ENCODE measurements around the gene RCSD1. TPM values are rescaled to one million over a fixed set of nuclear protein-coding genes. Genes with fewer than 3 reads are reported as not detected.

RCSD1 gene
- total RNA-seq, 4 donors from 2014 or later: 0.34 to 3.5 (median 2.0) TPM

GRCh38 chr1:167667536-167667935 lies 37.5 kb downstream of the RCSD1 start:
- Histone ChIP-seq H3K27me3 (no peaks in the 10 kb centered on the region), H3K36me3 (no peaks in the 10 kb centered on the region), H3K9me3 (no peaks in the 10 kb centered on the region), H3K4me3 (no peak overlapping the region), H3K27ac (no peak overlapping the region), H3K4me1 (peaks cover 28% of the 10 kb centered on the region)
- no peak for DNase-seq (ENCODE audit: low spot score in 2 of 2)
- TF ChIP-seq POLR2AphosphoS5 (IDR thresholded peaks at IDR 0.05): no peak
- TF ChIP-seq POLR2A (IDR thresholded peaks at IDR 0.05): no peak
- no peak for TF ChIP-seq EP300 (IDR thresholded peaks at IDR 0.05)
- TF ChIP-seq, protein P1, sequence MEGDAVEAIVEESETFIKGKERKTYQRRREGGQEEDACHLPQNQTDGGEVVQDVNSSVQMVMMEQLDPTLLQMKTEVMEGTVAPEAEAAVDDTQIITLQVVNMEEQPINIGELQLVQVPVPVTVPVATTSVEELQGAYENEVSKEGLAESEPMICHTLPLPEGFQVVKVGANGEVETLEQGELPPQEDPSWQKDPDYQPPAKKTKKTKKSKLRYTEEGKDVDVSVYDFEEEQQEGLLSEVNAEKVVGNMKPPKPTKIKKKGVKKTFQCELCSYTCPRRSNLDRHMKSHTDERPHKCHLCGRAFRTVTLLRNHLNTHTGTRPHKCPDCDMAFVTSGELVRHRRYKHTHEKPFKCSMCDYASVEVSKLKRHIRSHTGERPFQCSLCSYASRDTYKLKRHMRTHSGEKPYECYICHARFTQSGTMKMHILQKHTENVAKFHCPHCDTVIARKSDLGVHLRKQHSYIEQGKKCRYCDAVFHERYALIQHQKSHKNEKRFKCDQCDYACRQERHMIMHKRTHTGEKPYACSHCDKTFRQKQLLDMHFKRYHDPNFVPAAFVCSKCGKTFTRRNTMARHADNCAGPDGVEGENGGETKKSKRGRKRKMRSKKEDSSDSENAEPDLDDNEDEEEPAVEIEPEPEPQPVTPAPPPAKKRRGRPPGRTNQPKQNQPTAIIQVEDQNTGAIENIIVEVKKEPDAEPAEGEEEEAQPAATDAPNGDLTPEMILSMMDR (IDR thresholded peaks at IDR 0.05): no peak
- 93% methylated on average over 2 of the region's 2 CpGs for WGBS

DNA sequence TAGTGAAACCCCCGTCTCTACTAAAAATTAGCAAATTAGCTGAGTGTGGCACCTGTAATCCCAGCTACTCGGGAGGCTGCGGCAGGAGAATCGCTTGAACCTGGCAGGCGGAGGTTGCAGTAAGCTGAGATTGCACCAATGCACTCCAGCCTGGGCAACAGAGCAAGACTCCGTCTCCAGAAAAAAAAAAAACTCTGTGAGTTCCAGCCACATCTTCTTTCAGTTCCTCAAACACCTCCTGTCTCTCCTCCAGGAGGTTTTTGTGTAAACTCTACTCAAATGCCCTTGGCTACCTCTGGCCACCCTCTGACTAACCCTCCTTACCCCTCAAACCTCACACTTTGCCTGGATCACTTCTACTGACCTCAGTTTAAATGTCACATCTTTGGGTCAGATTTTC lies 38.1 kb downstream of the RCSD1 start:
- H3K4me3 ChIP-seq: no peak overlapping the region
- no peak for TF ChIP-seq EP300 (IDR thresholded peaks at IDR 0.05)
- no peak for TF ChIP-seq POLR2AphosphoS5 (IDR thresholded peaks at IDR 0.05)
- no peak for TF ChIP-seq POLR2A (IDR thresholded peaks at IDR 0.05)
- TF ChIP-seq, protein P1 (IDR thresholded peaks at IDR 0.05): no peak
- no peak for DNase-seq (ENCODE audit: low spot score in 2 of 2)
- no peak overlapping the region for H3K27ac ChIP-seq
- WGBS: 97% methylated on average over 6 of the region's 6 CpGs
- no peaks in the 10 kb centered on the region for H3K36me3 ChIP-seq
- peaks cover 22% of the 10 kb centered on the region for H3K4me1 ChIP-seq
- no peaks in the 10 kb centered on the region for H3K27me3 ChIP-seq
- H3K9me3 ChIP-seq: no peaks in the 10 kb centered on the region

DNA sequence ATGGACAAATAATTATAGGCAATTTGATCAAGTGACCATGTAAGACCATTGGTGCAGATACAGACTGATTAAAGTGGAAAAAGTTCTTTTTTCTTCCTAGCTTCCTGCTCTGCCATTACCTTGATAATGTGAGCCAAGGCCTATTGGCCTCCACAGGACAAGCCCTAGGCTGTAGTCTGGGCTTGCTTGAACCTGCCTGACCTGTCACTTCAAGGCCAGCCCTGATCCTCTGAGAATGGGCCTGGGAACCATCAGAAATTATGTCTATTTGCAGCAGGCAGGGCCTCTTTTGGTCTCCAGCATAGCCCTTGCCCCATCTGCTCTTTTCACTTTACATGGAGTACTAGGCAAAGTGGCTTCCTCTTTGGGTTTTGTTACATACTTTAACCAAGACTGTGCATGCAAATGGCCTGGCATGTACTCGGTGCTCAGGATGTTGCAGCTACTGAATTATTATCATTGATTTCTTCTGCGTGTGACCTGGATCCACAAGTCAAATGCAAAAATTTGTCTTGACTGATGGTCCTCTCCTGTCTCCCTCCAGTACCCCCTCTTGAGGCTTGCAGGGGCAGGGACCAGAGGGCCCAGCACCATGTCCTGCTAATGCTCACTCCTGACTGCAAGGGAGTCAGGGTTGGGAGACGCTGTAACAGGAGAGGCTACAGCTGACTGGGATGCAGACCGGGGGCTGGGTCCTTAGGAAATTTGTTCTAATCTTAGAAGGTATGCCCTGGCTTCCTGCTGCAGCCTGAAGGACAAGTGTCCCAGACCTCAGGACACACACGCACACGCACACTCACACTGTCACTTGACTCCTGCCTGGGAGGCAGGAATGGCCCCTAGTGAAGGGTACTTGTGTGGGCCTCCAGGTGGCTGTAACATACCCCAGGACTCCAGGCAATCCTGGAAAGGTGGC lies 39.4 kb downstream of the RCSD1 start:
- DNase-seq (ENCODE audit: low spot score in 2 of 2): no peak
- 66% methylated on average over 2 of the region's 6 CpGs for WGBS
- no peaks in the 10 kb centered on the region for H3K9me3 ChIP-seq
- TF ChIP-seq EP300 (IDR thresholded peaks at IDR 0.05): no peak
- no peak for TF ChIP-seq POLR2AphosphoS5 (IDR thresholded peaks at IDR 0.05)
- TF ChIP-seq, protein P1 (IDR thresholded peaks at IDR 0.05): no peak
- TF ChIP-seq POLR2A (IDR thresholded peaks at IDR 0.05): no peak
- no peak overlapping the region for H3K4me3 ChIP-seq
- H3K4me1 ChIP-seq: peaks cover 12% of the 10 kb centered on the region
- no peaks in the 10 kb centered on the region for H3K27me3 ChIP-seq
- H3K27ac ChIP-seq: no peak overlapping the region
- no peaks in the 10 kb centered on the region for H3K36me3 ChIP-seq

- DNase-seq (ENCODE audit: low spot score in 2 of 2): no peak
- Histone ChIP-seq H3K36me3 (no peaks in the 10 kb centered on the region), H3K27ac (no peak overlapping the region), H3K4me1 (peaks cover 12% of the 10 kb centered on the region), H3K27me3 (no peaks in the 10 kb centered on the region), H3K4me3 (no peak overlapping the region), H3K9me3 (no peaks in the 10 kb centered on the region)
- 67% methylated on average over 2 of the region's 2 CpGs for WGBS
- no peak for TF ChIP-seq EP300 (IDR thresholded peaks at IDR 0.05)
- no peak for TF ChIP-seq POLR2A (IDR thresholded peaks at IDR 0.05)
These were observed 40.5 kb downstream of the RCSD1 start for GRCh38 chr1:167670563-167670962.

DNA sequence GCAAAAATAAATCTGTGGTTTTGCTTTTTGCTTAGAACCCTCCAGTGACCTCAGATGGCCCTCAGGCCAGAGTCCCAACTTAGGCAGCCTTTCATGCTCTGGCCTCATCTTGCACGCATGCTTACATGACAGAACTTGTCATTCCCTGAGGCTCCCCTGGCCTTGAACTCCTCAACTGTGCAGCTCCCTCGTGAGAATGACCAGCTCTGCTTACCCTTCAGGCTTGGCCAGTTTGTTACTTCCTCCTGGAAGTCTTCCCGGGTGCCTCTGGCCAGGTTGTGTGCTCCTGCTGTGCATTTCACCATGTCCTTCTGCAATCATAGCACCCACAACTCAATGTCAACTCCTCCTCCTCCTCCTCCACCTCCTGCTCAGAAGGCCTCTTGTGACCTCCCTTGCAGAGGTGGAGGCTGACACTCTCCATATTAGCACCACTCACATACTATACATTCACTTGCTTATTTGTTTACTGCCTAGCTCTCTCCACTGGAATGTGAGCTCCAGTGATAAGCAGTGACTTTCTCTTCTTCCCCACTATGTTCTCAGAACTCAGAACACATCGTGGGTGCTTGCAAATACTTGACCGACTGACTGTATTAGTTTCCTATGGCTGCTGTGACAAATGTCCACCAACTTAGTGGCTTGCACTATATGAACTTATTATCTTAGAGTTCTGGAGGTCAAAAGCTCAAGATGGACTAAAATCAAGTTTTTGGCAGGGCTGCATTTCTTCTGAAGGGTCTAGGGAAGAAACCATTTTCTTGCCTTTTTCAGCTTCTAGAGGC lies 41.9 kb downstream of the RCSD1 start:
- no peak for DNase-seq (ENCODE audit: low spot score in 2 of 2)
- H3K27me3 ChIP-seq: no peaks in the 10 kb centered on the region
- 82% methylated on average over 5 of the region's 5 CpGs for WGBS

More for the DNA sequence above, 41.9 kb downstream of the RCSD1 start:
- Histone ChIP-seq H3K4me1 (peaks cover 12% of the 10 kb centered on the region), H3K4me3 (no peak overlapping the region), H3K27ac (no peak overlapping the region), H3K9me3 (no peaks in the 10 kb centered on the region), H3K36me3 (no peaks in the 10 kb centered on the region)
- TF ChIP-seq POLR2A (IDR thresholded peaks at IDR 0.05) (no peak), EP300 (IDR thresholded peaks at IDR 0.05) (no peak), POLR2AphosphoS5 (IDR thresholded peaks at IDR 0.05) (no peak)
- TF ChIP-seq, protein P1 (IDR thresholded peaks at IDR 0.05): no peak
